ENCODE measurements around the gene PBRM1. TPM values are rescaled to one million over a fixed set of nuclear protein-coding genes. Genes with fewer than 3 reads are reported as not detected.

PBRM1 gene
- total RNA-seq, 2 experiments from 2014 or later = 88.9 to 97.7 TPM

DNA sequence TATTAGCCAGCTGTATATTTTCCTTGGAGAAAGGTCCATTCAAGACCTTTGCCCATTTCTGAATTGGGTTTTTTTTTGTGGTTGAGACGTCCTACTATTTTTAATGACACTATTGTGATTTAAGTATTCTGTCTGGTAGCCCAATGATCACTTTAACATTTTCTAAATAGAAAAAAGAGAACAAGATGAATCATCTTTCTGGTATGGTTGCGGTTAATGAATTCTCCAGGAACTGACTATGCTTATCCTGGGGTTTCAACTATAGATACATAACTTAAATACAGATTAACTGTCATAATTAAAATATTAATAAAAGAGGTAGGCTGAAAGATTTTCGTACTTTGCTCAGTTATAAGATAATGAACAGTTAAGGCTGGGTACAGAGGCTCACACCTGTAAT is 51.9 kb downstream of the PBRM1 start:
- DNase-seq = no peak
- ChIA-PET CTCF (no interaction called here), POLR2A (no interaction called here)
- Mint-ChIP-seq H3K36me3 (ENCODE audit: low read depth) (peaks cover 32% of the 10 kb centered on the region), H3K9me3 (no peaks in the 10 kb centered on the region), H3K27me3 (no peaks in the 10 kb centered on the region), H3K27ac (no peak overlapping the region), H3K4me1 (peaks cover 2% of the 10 kb centered on the region), H3K4me3 (no peak overlapping the region)

DNA sequence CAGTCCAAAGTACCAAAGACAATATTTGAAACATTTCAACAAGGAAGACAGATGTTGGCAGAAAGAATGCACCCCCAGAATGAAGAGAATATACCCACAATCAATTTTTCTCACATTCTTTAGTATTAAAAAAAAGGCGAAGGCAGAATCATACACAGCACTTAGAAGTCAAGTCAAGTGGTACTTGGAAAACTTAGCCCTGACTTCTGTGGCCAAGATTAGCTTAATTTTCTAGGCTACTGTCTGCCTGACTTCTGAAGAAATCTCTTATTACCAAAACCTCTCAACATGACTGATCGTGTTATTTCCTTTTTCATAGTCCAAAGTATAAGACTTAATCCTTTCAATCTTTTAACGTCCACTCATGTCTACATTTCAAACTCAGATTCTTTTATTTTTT is 60.7 kb downstream of the PBRM1 start:
- no peak overlapping the region for H3K27ac Mint-ChIP-seq
- CTCF ChIA-PET = interaction anchor here (0.7 to 1.0 kb wide), 2 partner anchors 38 to 182 kb away, joined by 3 to 4 read pairs; no protein-coding TSS in a partner anchor
- H3K4me1 Mint-ChIP-seq = peaks cover 9% of the 10 kb centered on the region
- H3K36me3 Mint-ChIP-seq (ENCODE audit: low read depth) = peaks cover 53% of the 10 kb centered on the region
- H3K4me3 Mint-ChIP-seq = no peak overlapping the region
- no peaks in the 10 kb centered on the region for H3K9me3 Mint-ChIP-seq
- no peaks in the 10 kb centered on the region for H3K27me3 Mint-ChIP-seq
- POLR2A ChIA-PET = no interaction called here
- DNase-seq = no peak

DNA sequence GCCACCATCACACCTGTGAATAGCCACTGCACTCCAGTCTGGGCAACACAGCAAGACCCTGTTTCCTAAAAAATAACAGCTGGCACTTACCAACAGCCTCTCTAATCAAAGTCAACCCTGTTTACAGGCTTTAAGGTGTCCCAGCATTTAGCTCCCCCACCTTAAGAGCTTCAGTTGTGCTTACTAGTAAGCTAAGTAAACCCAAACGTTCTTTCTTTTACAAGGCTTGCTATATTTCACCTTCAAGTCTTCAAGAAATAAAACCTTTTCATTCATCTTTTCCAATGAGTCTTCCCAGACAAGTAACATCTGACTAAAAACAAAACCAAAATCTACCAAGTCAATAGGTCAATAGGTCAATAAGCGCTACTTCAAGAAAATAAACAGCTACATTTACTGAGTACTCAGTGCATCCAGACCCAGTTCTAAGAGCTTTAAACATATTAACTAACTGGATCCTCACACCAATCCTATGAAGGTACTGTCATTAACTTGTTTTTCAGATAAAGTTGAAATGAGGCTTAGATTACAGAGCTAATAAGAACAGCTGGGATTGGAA is 62.4 kb downstream of the PBRM1 start:
- no peaks in the 10 kb centered on the region for H3K27me3 Mint-ChIP-seq
- no peaks in the 10 kb centered on the region for H3K9me3 Mint-ChIP-seq
- H3K4me1 Mint-ChIP-seq = peaks cover 14% of the 10 kb centered on the region
- peaks cover 56% of the 10 kb centered on the region for H3K36me3 Mint-ChIP-seq (ENCODE audit: low read depth)
- no peak overlapping the region for H3K27ac Mint-ChIP-seq
- ChIA-PET POLR2A (no interaction called here), CTCF (interaction anchor here (0.5 to 1.7 kb wide), 4 partner anchors 8 to 628 kb away, joined by 3 to 4 read pairs (median 4); partner anchors contain the start of gene RPL29)
- DNase-seq = no peak
- no peak overlapping the region for H3K4me3 Mint-ChIP-seq

DNA sequence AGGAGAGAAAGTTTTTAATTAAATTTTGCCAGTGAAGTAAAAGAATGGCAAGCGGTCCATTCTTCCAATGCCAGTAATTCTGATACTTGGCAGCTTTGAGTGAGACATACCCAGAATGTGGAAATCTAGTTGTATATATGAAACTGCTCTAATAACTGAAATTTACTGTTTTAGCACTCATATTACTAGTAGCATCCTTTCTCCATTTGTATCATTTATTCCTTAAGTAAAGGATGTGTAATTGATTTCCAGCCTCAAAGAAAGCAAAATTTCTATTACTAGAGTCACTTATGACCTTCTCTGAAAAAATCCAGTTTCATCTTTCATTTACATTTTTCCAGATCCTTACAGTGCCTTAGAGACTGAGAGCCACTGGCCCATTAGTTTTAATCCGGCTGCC is 65.1 kb downstream of the PBRM1 start:
- Mint-ChIP-seq H3K4me3 (no peak overlapping the region), H3K4me1 (peaks cover 14% of the 10 kb centered on the region), H3K27ac (no peak overlapping the region), H3K36me3 (ENCODE audit: low read depth) (peaks cover 53% of the 10 kb centered on the region), H3K9me3 (no peaks in the 10 kb centered on the region), H3K27me3 (no peaks in the 10 kb centered on the region)
- CTCF ChIA-PET = interaction anchor here (0.9 kb wide), 1 partner anchor 206 kb away, joined by 4 read pairs; no protein-coding TSS in a partner anchor
- no peak for DNase-seq
- POLR2A ChIA-PET = no interaction called here

DNA sequence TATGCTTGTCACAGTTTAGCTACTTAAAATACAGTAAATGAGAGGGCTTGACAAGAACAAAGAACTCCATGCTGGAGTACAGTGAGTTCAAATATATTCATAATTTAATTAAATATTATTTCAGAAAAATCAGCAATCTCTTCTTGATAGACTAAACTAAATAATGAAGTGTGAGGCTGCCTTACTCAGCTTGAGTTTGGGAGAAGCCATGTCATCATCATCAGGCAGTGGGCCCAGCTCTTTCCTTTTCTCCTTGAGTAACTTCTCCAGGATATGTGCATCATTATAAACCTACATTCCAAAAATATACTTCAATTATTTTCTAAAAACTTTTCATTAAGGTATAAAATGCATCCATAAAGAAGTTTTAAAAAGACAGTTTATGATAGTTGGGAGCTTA is 70.5 kb downstream of the PBRM1 start:
- Mint-ChIP-seq H3K36me3 (ENCODE audit: low read depth) (peaks cover 62% of the 10 kb centered on the region), H3K4me1 (peaks cover 6% of the 10 kb centered on the region), H3K9me3 (no peaks in the 10 kb centered on the region), H3K27ac (no peak overlapping the region), H3K4me3 (no peak overlapping the region), H3K27me3 (no peaks in the 10 kb centered on the region)
- ChIA-PET CTCF (no interaction called here), POLR2A (no interaction called here)
- no peak for DNase-seq

DNA sequence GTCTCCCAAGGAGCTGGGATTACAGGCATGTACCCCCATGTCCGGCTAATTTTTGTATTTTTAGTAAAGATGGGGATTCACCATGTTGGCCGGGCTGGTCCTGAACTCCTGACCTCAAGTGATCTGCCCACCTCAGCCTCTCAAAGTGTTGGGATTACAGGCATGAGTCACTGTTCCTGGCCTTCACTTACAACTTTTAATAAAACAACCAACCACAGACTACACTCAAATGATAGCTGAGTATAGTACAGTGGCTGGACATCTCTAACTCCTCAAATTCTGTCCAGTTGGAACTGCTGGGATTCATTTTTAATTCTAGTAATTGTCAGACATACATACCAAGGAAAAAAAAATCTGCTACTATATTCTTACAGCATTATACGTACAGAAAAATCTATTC is 71.0 kb downstream of the PBRM1 start:
- no peak overlapping the region for H3K4me3 Mint-ChIP-seq
- no peak for DNase-seq
- H3K27me3 Mint-ChIP-seq = no peaks in the 10 kb centered on the region
- H3K36me3 Mint-ChIP-seq (ENCODE audit: low read depth) = peaks cover 60% of the 10 kb centered on the region
- ChIA-PET POLR2A (no interaction called here), CTCF (no interaction called here)
- H3K27ac Mint-ChIP-seq = no peak overlapping the region
- H3K4me1 Mint-ChIP-seq = peaks cover 1% of the 10 kb centered on the region
- H3K9me3 Mint-ChIP-seq = no peaks in the 10 kb centered on the region

DNA sequence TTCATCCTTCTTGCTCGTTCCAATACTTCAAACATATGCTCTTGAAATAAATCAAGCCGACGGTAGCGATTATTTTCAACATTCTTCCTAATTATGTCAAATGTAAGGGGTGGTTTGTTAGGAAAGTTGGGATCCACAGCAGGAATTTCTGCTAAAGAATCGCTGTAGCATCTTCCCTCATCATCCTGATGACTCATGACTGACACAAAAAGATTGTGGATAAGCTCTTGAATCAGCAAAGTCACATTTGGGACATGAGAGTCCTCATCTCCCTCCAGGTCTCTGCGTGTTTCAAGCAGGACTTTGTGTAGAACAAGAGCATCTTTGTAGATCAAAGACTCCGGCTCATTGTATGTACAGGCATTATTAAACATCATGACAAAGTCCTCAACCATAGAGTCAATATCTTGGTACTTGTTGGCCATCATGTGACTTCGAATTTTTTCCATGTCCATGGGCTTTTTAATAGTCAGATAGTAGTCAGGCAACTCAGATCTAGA is 76.3 kb downstream of the PBRM1 start:
- no peaks in the 10 kb centered on the region for H3K9me3 Mint-ChIP-seq
- H3K27me3 Mint-ChIP-seq = no peaks in the 10 kb centered on the region
- no peak overlapping the region for H3K4me3 Mint-ChIP-seq
- peaks cover 3% of the 10 kb centered on the region for H3K4me1 Mint-ChIP-seq
- ChIA-PET POLR2A (no interaction called here), CTCF (no interaction called here)
- no peak for DNase-seq
- H3K36me3 Mint-ChIP-seq (ENCODE audit: low read depth) = peaks cover 64% of the 10 kb centered on the region
- H3K27ac Mint-ChIP-seq = no peak overlapping the region

DNA sequence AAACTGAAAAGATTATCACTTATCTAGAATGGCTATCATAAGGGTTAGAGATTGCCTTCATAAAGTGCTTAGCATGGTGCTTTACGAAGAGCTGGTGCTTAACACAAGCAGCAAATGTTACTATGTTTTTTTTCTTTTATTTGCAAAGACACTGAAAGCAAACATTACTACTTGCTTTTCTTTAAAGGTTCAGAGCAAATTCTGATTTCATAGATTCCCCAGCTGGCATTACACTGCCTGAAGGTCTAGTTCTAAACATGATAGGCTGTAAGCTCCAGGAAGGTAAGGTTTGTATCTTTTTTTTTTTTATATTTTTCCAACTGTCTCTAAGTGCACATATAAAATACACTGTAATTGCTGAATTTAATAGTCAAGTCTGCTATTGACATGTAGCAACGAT is 77.4 kb downstream of the PBRM1 start:
- CTCF ChIA-PET = interaction anchor here (1.7 kb wide), 1 partner anchor 12 kb away, joined by 5 read pairs; no protein-coding TSS in a partner anchor

DNA sequence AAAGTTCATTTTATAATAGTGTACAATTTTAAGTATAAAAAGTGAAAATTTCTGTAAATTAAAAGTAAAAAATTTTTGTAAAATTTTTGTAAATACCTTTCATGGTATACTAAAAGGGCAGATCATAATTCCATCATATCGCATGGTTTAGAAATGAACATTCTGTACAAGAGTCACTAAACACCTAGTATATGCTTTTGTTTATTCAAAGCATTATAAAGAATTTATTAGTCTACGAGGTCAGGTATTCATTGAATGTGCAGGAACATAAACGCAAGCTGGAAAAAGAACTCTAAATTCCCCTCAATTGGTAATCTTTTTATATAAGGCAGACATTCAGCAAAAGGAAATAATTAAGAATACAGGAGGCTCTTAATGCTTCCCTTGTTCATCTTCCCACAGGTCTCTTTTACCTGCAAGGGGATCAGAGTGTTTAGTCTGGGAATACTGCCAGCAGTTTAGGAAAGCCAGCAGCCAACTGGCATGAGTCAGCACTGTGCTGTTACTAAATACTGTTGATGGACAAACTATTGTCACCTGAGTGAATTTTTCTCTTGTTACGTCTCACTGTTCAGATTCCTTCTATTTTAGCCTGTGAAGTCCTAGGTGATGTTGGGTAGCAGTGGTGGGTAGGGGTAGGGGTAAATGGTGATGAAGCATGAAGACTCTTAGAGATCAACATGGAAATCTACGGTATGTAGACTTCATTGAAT is 79.2 kb downstream of the PBRM1 start:
- no peaks in the 10 kb centered on the region for H3K27me3 Mint-ChIP-seq
- ChIA-PET POLR2A (no interaction called here), CTCF (interaction anchor here (0.6 kb wide), 1 partner anchor 252 kb away, joined by 3 read pairs; no protein-coding TSS in a partner anchor)
- no peak overlapping the region for H3K27ac Mint-ChIP-seq
- no peak for DNase-seq
- peaks cover 3% of the 10 kb centered on the region for H3K4me1 Mint-ChIP-seq
- peaks cover 78% of the 10 kb centered on the region for H3K36me3 Mint-ChIP-seq (ENCODE audit: low read depth)
- no peak overlapping the region for H3K4me3 Mint-ChIP-seq
- peaks cover 12% of the 10 kb centered on the region for H3K9me3 Mint-ChIP-seq

More for the DNA sequence above, 77.4 kb downstream of the PBRM1 start:
- H3K4me3 Mint-ChIP-seq = no peak overlapping the region
- H3K4me1 Mint-ChIP-seq = peaks cover 3% of the 10 kb centered on the region
- no peak for DNase-seq
- peaks cover 69% of the 10 kb centered on the region for H3K36me3 Mint-ChIP-seq (ENCODE audit: low read depth)
- no peaks in the 10 kb centered on the region for H3K27me3 Mint-ChIP-seq
- no peak overlapping the region for H3K27ac Mint-ChIP-seq
- H3K9me3 Mint-ChIP-seq = no peaks in the 10 kb centered on the region
- POLR2A ChIA-PET = no interaction called here

DNA sequence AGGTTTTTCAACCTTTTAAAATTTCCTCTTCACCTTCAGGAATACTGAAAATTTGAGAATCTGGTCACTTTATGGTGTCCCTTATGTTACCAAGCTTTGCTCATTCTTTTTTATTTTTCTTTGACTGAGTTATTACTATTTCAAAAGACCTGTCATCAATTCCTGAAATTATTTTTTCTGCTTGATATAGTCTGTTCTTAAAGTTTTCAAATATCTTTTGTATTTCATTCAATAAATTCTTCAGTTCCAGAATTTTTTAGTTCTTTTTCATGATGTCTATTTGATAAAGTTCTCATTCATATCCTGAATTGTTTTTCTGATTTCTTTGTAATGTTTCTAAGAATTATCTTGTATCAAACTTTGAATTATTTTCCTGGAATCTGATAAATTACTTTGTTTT is 85.5 kb downstream of the PBRM1 start:
- H3K4me1 Mint-ChIP-seq = no peaks in the 10 kb centered on the region
- no peak overlapping the region for H3K27ac Mint-ChIP-seq
- CTCF ChIA-PET = no interaction called here
- peaks cover 26% of the 10 kb centered on the region for H3K9me3 Mint-ChIP-seq
- POLR2A ChIA-PET = no interaction called here
- H3K36me3 Mint-ChIP-seq (ENCODE audit: low read depth) = peaks cover 86% of the 10 kb centered on the region
- no peak for DNase-seq
- H3K27me3 Mint-ChIP-seq = no peaks in the 10 kb centered on the region
- no peak overlapping the region for H3K4me3 Mint-ChIP-seq

DNA sequence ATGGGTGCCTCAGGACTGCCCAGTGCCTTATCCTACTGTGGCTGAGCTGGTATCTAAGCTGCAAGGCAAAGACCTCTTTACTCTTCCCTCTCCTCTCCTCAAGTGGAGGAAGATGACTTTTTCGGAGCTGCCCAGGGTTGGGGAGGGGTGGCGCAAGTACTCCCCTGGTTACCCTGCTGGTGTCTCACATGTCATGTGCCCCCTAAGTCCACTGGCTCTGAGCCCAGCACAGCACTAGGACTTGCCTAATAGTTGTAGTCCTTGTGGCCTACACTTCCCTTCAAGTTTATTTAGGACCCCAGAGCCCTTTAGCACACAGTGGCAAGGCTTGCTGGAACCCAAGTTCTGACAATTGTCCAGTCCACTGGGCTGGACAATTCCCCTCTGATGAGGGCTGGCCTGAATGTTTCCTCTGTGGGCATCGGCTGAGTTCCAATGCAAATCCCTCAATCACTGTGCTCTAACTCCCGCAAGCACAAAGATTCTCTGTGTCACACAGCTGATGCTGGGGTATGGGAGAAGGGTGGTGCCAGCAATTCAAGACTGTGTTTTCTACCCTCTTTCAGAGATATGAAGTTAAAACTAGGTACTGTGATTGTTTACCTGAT is 89.0 kb downstream of the PBRM1 start:
- CTCF ChIA-PET = interaction anchor here (1.6 kb wide), 1 partner anchor 11 kb away, joined by 5 read pairs; no protein-coding TSS in a partner anchor
- peaks cover 78% of the 10 kb centered on the region for H3K36me3 Mint-ChIP-seq (ENCODE audit: low read depth)
- H3K27ac Mint-ChIP-seq = no peak overlapping the region
- DNase-seq = no peak
- no peak overlapping the region for H3K4me3 Mint-ChIP-seq
- H3K4me1 Mint-ChIP-seq = no peaks in the 10 kb centered on the region
- POLR2A ChIA-PET = no interaction called here
- H3K27me3 Mint-ChIP-seq = no peaks in the 10 kb centered on the region
- H3K9me3 Mint-ChIP-seq = peaks cover 17% of the 10 kb centered on the region

DNA sequence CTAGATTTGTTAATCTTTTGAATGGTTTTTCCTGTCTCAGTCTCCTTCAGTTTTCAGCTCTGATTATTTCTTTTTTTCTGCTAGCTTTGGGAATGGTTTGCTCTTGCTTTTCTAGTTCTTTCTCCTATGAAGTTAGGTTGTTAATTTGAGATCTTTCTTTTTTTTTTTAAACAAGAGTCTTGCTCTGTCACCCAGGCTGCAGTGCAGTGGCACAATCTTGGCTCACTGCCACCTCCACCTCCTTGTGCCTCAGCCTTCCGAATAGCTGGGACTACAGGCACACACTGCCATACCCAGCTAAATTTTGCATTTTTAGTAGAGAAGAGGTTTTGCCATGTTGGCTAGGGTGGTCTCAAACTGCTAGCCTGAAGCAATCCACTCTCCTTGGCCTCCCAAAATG is 92.6 kb downstream of the PBRM1 start:
- Mint-ChIP-seq H3K27me3 (no peaks in the 10 kb centered on the region), H3K27ac (no peak overlapping the region), H3K4me3 (no peak overlapping the region), H3K4me1 (no peaks in the 10 kb centered on the region), H3K9me3 (peaks cover under 1% of the 10 kb centered on the region), H3K36me3 (ENCODE audit: low read depth) (peaks cover 52% of the 10 kb centered on the region)
- POLR2A ChIA-PET = no interaction called here
- DNase-seq = no peak
- CTCF ChIA-PET = interaction anchor here (0.6 kb wide), 1 partner anchor 30 kb away, joined by 3 read pairs; no protein-coding TSS in a partner anchor
